MM.1S (cell line): ENCODE data around the gene ELFN1.

Experiments
- DNase-seq: peaks from one replicate; pipeline ENCODE4 v3.0.0-alpha.2; 2015
- H2AFZ ChIP-seq: fragments of 300-600 bp; sonication (generic); 2 replicates; pipeline ENCODE4 v1.6.0; 2016; ENCODE audit warnings: antibody characterized with exemption, low read length
- H3F3A ChIP-seq: fragments of 300-600 bp; sonication (generic); 2 replicates; pipeline ENCODE4 v1.6.1; 2016; ENCODE audit warnings: mild to moderate bottlenecking, antibody characterized with exemption, low read length, moderate library complexity, mixed read lengths; ENCODE audit not compliant: insufficient read depth
- H3K27ac ChIP-seq: fragments of 300-600 bp; sonication (generic); 2 replicates; pipeline ENCODE4 v1.5.1; 2016; ENCODE audit warnings: mild to moderate bottlenecking, low read length
- H3K27me3 ChIP-seq: fragments of 300-600 bp; sonication (generic); replicated peaks from 2 replicates; pipeline ENCODE4 v1.6.0; 2016; ENCODE audit warnings: low read length; ENCODE audit not compliant: insufficient read depth
- H3K36me3 ChIP-seq: fragments of 300-600 bp; sonication (generic); replicated peaks from 2 replicates; pipeline ENCODE4 v1.6.1; 2016; ENCODE audit warnings: mild to moderate bottlenecking, low read length, mixed read lengths; ENCODE audit not compliant: insufficient read depth
- H3K4me1 ChIP-seq: fragments of 300-600 bp; sonication (generic); 2 replicates; pipeline ENCODE4 v1.6.1; 2016; ENCODE audit warnings: low read length, mixed read lengths
- H3K4me2 ChIP-seq: fragments of 300-600 bp; sonication (generic); 2 replicates; pipeline ENCODE4 v1.6.0; 2016; ENCODE audit warnings: low read depth, low read length
- H3K4me3 ChIP-seq: fragments of 300-600 bp; sonication (generic); 2 replicates; pipeline ENCODE4 v1.5.1; 2016; ENCODE audit warnings: low read length, mixed read lengths
- H3K79me2 ChIP-seq: fragments of 300-600 bp; sonication (generic); 2 replicates; pipeline ENCODE4 v1.6.1; 2016; ENCODE audit warnings: mixed run types, low read length, mixed read lengths
- H3K9ac ChIP-seq: fragments of 300-600 bp; sonication (generic); 2 replicates; pipeline ENCODE4 v1.6.1; 2016; ENCODE audit warnings: low read length, mixed read lengths
- H3K9me2 ChIP-seq: fragments of 300-600 bp; sonication (generic); replicated peaks from 2 replicates; pipeline ENCODE4 v1.6.1; 2016; ENCODE audit warnings: mild to moderate bottlenecking, low read length, mixed read lengths; ENCODE audit not compliant: insufficient read depth
- H3K9me3 ChIP-seq: fragments of 300-600 bp; sonication (generic); replicated peaks from 2 replicates; pipeline ENCODE4 v1.6.1; 2016; ENCODE audit warnings: mild to moderate bottlenecking, low read length, mixed read lengths; ENCODE audit not compliant: insufficient read depth
- H4K20me1 ChIP-seq: fragments of 300-600 bp; sonication (generic); 2 replicates; pipeline ENCODE4 v1.6.1; 2016; ENCODE audit warnings: mild to moderate bottlenecking, low read length, moderate library complexity, mixed read lengths; ENCODE audit not compliant: insufficient read depth
- CTCF ChIP-seq: fragments of 300-600 bp; sonication (generic); IDR thresholded peaks from 2 replicates; pipeline ENCODE4 v1.5.1; 2016; ENCODE audit warnings: antibody characterized with exemption, low read length, mixed read lengths
- EZH2 ChIP-seq: fragments of 300-600 bp; sonication (generic); optimal IDR thresholded peaks from 2 replicates; pipeline ENCODE3; 2017; ENCODE audit warnings: low read depth, mild to moderate bottlenecking, antibody characterized with exemption, low read length, mixed read lengths
- EZH2phosphoT487 ChIP-seq: fragments of 300-600 bp; sonication (generic); IDR thresholded peaks from 2 replicates; pipeline ENCODE4 v1.6.1; 2018; ENCODE audit warnings: antibody characterized with exemption, low read length

Gene ELFN1

DNA sequence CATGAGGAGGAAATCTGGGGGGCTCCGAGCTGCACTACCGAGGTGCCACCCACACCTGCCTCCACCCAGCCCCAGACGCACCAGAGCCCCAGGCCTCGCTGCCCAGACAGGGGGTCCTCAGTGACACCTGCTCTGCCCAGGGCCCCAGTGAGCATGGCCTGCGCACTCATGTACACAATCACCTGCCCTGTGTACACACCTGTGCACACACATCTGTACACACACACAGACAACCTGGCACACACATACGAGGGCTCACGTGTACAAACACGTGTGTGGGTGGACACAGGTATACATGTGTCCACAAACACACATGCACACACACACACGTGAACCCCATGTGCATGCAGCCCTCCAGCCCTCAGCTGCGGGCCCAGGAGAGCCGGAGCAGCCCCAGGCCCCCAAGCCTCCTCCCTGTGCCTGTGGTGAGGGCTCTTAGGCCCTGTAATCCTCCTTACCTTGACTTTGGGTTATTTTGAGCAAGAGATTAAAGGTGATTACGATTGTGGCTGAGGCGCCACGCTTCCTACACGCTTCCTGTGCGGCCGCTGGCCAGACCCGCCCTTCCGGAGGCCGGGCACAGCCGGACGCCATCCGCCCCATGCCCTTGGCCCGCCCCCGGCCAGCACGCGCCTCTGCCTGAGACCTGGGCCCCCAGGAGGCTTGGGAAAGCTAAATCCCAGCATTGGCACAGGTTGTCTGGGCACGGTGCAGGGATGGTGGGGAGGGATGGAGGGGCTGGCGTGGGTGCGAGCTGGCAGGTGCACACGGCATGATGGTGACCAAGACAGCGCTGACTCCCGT lies 71.9 kb downstream of the ELFN1 start:
- DNase-seq: peak; percentile 62
- no peaks in the 10 kb centered on the region for H3K4me1 ChIP-seq
- H3F3A ChIP-seq: no peaks in the 10 kb centered on the region
- H3K9me2 ChIP-seq: no peaks in the 10 kb centered on the region
- no peak overlapping the region for H3K27ac ChIP-seq
- H3K27me3 ChIP-seq: peaks cover 49% of the 10 kb centered on the region
- H3K9me3 ChIP-seq: no peaks in the 10 kb centered on the region
- peak overlapping the region; percentile 51 for H3K4me3 ChIP-seq
- no peaks in the 10 kb centered on the region for H3K36me3 ChIP-seq
- peak overlapping the region; percentile 55 for H3K4me2 ChIP-seq
- TF ChIP-seq CTCF (no peak), EZH2 (no peak), EZH2phosphoT487 (no peak)
- H3K9ac ChIP-seq: peak overlapping the region; percentile 25; the same call in 1 of the 2 replicates
- H3K79me2 ChIP-seq: no peaks in the 10 kb centered on the region
- H4K20me1 ChIP-seq: no peaks in the 10 kb centered on the region
- H2AFZ ChIP-seq: peak overlapping the region; percentile 16

- Histone ChIP-seq H4K20me1 (no peaks in the 10 kb centered on the region), H3K36me3 (no peaks in the 10 kb centered on the region), H3K27me3 (peaks cover 42% of the 10 kb centered on the region), H3K9me3 (no peaks in the 10 kb centered on the region), H3F3A (no peaks in the 10 kb centered on the region), H2AFZ (peak overlapping the region; percentile 16), H3K9ac (peak overlapping the region; percentile 25; the same call in 1 of the 2 replicates), H3K9me2 (no peaks in the 10 kb centered on the region), H3K4me3 (peak overlapping the region; percentile 51), H3K79me2 (no peaks in the 10 kb centered on the region), H3K4me1 (no peaks in the 10 kb centered on the region), H3K27ac (no peak overlapping the region), H3K4me2 (peak overlapping the region; percentile 55)
- no peak for DNase-seq
- TF ChIP-seq EZH2phosphoT487 (no peak), CTCF (no peak), EZH2 (no peak)
These were observed 72.7 kb downstream of the ELFN1 start for GRCh38 chr7:1742555-1743303.

- DNase-seq: no peak
- H3K36me3 ChIP-seq: no peaks in the 10 kb centered on the region
- no peak overlapping the region for H3K4me3 ChIP-seq
- no peaks in the 10 kb centered on the region for H3K4me1 ChIP-seq
- no peaks in the 10 kb centered on the region for H3K9me2 ChIP-seq
- H2AFZ ChIP-seq: no peak overlapping the region
- H3F3A ChIP-seq: no peaks in the 10 kb centered on the region
- H3K4me2 ChIP-seq: no peak overlapping the region
- no peaks in the 10 kb centered on the region for H3K9me3 ChIP-seq
- H3K27me3 ChIP-seq: peaks cover 42% of the 10 kb centered on the region
- H4K20me1 ChIP-seq: no peaks in the 10 kb centered on the region
- TF ChIP-seq EZH2phosphoT487 (no peak), CTCF (no peak), EZH2 (no peak)
- no peak overlapping the region for H3K9ac ChIP-seq
- no peak overlapping the region for H3K27ac ChIP-seq
- H3K79me2 ChIP-seq: no peaks in the 10 kb centered on the region
These were observed 73.6 kb downstream of the ELFN1 start for GRCh38 chr7:1743481-1744230.
